ENCODE data around the gene LINC01488. TPM values are rescaled to one million over a fixed set of nuclear protein-coding genes. Genes with fewer than 3 reads are reported as not detected.

The LINC01488 gene
- total RNA-seq, 1 donor from 2014 or later, result not detected

DNA sequence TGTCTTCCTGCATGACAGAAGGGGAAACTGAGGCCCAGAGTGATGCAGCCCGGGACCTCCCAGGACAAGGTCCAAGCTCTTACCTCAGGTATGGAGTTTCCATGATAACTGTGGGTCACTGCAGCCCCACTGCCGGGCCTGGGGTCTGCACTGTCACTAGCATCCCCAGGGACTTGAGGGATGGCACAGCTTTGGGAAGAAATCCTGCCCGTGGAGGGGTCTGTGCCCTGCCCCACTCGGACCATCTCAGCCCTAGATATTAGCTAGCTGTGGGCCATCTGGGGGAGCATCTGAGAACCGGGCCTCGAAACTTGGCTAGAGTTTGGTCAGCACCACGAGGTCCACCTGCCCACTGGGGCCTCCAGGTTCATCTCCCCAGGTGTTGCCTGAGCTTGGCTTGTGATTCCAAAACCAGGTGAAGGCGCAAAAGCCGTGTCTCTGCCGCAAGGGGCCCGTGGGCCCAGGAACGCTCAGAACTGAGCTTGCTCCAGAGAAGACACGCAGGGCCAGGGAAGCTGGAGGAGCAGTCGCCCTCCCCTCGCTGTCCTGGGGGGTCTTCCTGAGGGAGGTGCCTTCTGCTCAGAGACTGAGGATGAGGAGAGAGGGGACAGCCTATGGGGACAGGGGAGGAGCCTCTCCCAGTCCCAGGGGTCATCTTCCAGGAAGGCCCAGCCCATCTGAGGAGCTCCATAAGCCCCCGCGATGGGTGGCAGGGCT is 4.8 kb downstream of the LINC01488 start:
- H3K4me1 Mint-ChIP-seq (ENCODE audit: low read depth, unreplicated experiment), result peaks cover 5% of the 10 kb centered on the region
- FAIRE-seq (no peak), DNase-seq (ENCODE audit: low read depth) (no peak)
- Histone ChIP-seq H4K20me1 (ENCODE audit: insufficient read depth, low read length) (no peaks in the 10 kb centered on the region), H3K79me2 (ENCODE audit: insufficient read depth, low read length) (no peaks in the 10 kb centered on the region), H3K27me3 (ENCODE audit: insufficient read depth, low read length) (peaks cover 3% of the 10 kb centered on the region), H3K27ac (ENCODE audit: low read depth, low read length) (no peak overlapping the region), H2AFZ (ENCODE audit: low read depth, low read length) (no peak overlapping the region), H3K4me3 (ENCODE audit: insufficient read depth, low read depth, low read length) (no peak overlapping the region), H3K4me2 (ENCODE audit: low read length) (no peak overlapping the region), H3K9me3 (ENCODE audit: insufficient read depth, low read depth, low read length) (peaks cover 5% of the 10 kb centered on the region), H3K36me3 (ENCODE audit: insufficient read depth, low read length) (no peaks in the 10 kb centered on the region), H3K9ac (ENCODE audit: low read length) (no peak overlapping the region), H3K4me1 (ENCODE audit: insufficient read depth, low read length) (no peaks in the 10 kb centered on the region)
- peaks cover 33% of the 10 kb centered on the region for H3K27me3 Mint-ChIP-seq (ENCODE audit: low read depth, unreplicated experiment)
- no peak overlapping the region for H3K4me3 Mint-ChIP-seq (ENCODE audit: unreplicated experiment)
- no peaks in the 10 kb centered on the region for H3K9me3 Mint-ChIP-seq (ENCODE audit: unreplicated experiment)
- TF ChIP-seq, protein P1, sequence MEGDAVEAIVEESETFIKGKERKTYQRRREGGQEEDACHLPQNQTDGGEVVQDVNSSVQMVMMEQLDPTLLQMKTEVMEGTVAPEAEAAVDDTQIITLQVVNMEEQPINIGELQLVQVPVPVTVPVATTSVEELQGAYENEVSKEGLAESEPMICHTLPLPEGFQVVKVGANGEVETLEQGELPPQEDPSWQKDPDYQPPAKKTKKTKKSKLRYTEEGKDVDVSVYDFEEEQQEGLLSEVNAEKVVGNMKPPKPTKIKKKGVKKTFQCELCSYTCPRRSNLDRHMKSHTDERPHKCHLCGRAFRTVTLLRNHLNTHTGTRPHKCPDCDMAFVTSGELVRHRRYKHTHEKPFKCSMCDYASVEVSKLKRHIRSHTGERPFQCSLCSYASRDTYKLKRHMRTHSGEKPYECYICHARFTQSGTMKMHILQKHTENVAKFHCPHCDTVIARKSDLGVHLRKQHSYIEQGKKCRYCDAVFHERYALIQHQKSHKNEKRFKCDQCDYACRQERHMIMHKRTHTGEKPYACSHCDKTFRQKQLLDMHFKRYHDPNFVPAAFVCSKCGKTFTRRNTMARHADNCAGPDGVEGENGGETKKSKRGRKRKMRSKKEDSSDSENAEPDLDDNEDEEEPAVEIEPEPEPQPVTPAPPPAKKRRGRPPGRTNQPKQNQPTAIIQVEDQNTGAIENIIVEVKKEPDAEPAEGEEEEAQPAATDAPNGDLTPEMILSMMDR (IDR thresholded peaks at IDR 0.05; ENCODE audit: insufficient read depth, low read depth, low read length), result no peak
- TF ChIP-seq EZH2 (IDR thresholded peaks at IDR 0.05; ENCODE audit: insufficient read depth, low read length), result no peak
- H3K27ac Mint-ChIP-seq (ENCODE audit: unreplicated experiment), result no peak overlapping the region
- H3K36me3 Mint-ChIP-seq (ENCODE audit: low read depth, unreplicated experiment), result no peaks in the 10 kb centered on the region

DNA sequence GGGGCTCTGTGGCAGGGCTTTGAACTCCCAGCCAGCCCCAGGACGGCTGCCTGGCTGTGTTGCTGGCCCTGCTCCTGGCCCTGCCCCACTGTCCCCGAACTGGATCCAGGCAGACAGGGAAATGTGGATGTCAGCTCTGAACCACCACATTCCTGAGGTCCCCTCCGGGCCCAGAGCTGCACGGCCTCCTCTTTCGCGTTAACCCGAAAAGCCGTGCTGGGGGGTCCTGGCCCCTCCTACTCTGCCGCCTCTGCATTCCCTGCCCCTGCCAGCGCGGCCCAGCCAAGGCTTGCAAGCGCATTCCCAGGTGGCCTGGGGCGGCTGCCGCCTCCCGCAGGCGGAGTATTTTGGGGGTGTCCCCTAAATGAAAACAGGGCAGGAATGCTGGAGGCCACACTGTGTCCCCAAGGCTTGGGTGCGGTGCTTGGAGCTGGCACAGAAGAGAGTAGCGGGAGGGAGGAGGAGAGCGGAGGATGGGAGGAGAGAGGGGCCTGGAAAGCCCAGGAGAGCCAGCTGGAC is 5.4 kb downstream of the LINC01488 start:
- Mint-ChIP-seq H3K27ac (ENCODE audit: unreplicated experiment) (no peak overlapping the region), H3K4me1 (ENCODE audit: low read depth, unreplicated experiment) (peaks cover 7% of the 10 kb centered on the region), H3K36me3 (ENCODE audit: low read depth, unreplicated experiment) (peaks cover 3% of the 10 kb centered on the region), H3K4me3 (ENCODE audit: unreplicated experiment) (no peak overlapping the region), H3K9me3 (ENCODE audit: unreplicated experiment) (peaks cover 3% of the 10 kb centered on the region), H3K27me3 (ENCODE audit: low read depth, unreplicated experiment) (peaks cover 39% of the 10 kb centered on the region)
- Histone ChIP-seq H3K27me3 (ENCODE audit: insufficient read depth, low read length) (peaks cover 3% of the 10 kb centered on the region), H3K4me1 (ENCODE audit: insufficient read depth, low read length) (no peaks in the 10 kb centered on the region), H3K79me2 (ENCODE audit: insufficient read depth, low read length) (no peaks in the 10 kb centered on the region), H3K27ac (ENCODE audit: low read depth, low read length) (no peak overlapping the region), H3K9ac (ENCODE audit: low read length) (no peak overlapping the region), H3K4me3 (ENCODE audit: insufficient read depth, low read depth, low read length) (no peak overlapping the region), H3K36me3 (ENCODE audit: insufficient read depth, low read length) (no peaks in the 10 kb centered on the region), H4K20me1 (ENCODE audit: insufficient read depth, low read length) (no peaks in the 10 kb centered on the region), H2AFZ (ENCODE audit: low read depth, low read length) (no peak overlapping the region), H3K4me2 (ENCODE audit: low read length) (no peak overlapping the region), H3K9me3 (ENCODE audit: insufficient read depth, low read depth, low read length) (peaks cover under 1% of the 10 kb centered on the region)
- TF ChIP-seq, protein P1 (IDR thresholded peaks at IDR 0.05; ENCODE audit: insufficient read depth, low read depth, low read length), result no peak
- no peak for TF ChIP-seq EZH2 (IDR thresholded peaks at IDR 0.05; ENCODE audit: insufficient read depth, low read length)
- DNase-seq (ENCODE audit: low read depth) (no peak), FAIRE-seq (no peak)

DNA sequence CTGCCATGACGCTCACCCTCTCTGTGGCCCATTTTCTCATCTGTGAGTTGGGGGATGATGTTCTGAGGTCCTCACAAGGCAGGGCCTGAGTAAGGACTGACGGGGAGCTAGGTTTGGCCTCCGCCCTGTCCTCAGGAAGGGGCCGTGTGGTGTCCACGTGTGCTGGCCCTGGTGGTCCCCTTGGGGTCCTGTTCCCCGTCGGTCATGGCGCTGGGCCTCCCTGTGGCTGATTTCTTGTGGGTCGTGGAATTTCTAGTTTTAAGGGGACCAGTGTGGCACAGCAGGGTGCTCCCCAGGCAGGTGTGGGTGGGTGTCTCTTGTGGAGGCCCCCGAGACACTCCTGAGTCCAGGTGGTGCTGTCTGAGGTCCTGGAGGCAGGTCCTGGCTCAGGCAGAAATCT is 5.9 kb downstream of the LINC01488 start:
- H3K27me3 ChIP-seq (ENCODE audit: insufficient read depth, low read length), result peaks cover 3% of the 10 kb centered on the region
- H4K20me1 ChIP-seq (ENCODE audit: insufficient read depth, low read length), result no peaks in the 10 kb centered on the region
- H3K9ac ChIP-seq (ENCODE audit: low read length), result no peak overlapping the region
- peaks cover 43% of the 10 kb centered on the region for H3K27me3 Mint-ChIP-seq (ENCODE audit: low read depth, unreplicated experiment)
- H3K4me1 Mint-ChIP-seq (ENCODE audit: low read depth, unreplicated experiment), result peaks cover 10% of the 10 kb centered on the region
- H3K4me1 ChIP-seq (ENCODE audit: insufficient read depth, low read length), result peaks cover 4% of the 10 kb centered on the region
- H3K4me2 ChIP-seq (ENCODE audit: low read length), result no peak overlapping the region
- no peak for DNase-seq (ENCODE audit: low read depth)
- H3K36me3 Mint-ChIP-seq (ENCODE audit: low read depth, unreplicated experiment), result peaks cover 3% of the 10 kb centered on the region
- H3K9me3 ChIP-seq (ENCODE audit: insufficient read depth, low read depth, low read length), result no peaks in the 10 kb centered on the region
- H3K4me3 ChIP-seq (ENCODE audit: insufficient read depth, low read depth, low read length), result no peak overlapping the region
- FAIRE-seq, result no peak
- H3K9me3 Mint-ChIP-seq (ENCODE audit: unreplicated experiment), result peaks cover 3% of the 10 kb centered on the region
- no peak overlapping the region for H3K27ac ChIP-seq (ENCODE audit: low read depth, low read length)
- TF ChIP-seq, protein P1 (IDR thresholded peaks at IDR 0.05; ENCODE audit: insufficient read depth, low read depth, low read length), result no peak
- no peak for TF ChIP-seq EZH2 (IDR thresholded peaks at IDR 0.05; ENCODE audit: insufficient read depth, low read length)
- H3K4me3 Mint-ChIP-seq (ENCODE audit: unreplicated experiment), result no peak overlapping the region
- H2AFZ ChIP-seq (ENCODE audit: low read depth, low read length), result no peak overlapping the region
- no peaks in the 10 kb centered on the region for H3K36me3 ChIP-seq (ENCODE audit: insufficient read depth, low read length)
- no peak overlapping the region for H3K27ac Mint-ChIP-seq (ENCODE audit: unreplicated experiment)
- H3K79me2 ChIP-seq (ENCODE audit: insufficient read depth, low read length), result no peaks in the 10 kb centered on the region
